Amniotic stem cell (primary cell): ENCODE measurements around the gene TRIM69.
"Not testable (repeated sequence)": the region's sequence is repeated elsewhere in the genome, so short reads cannot be mapped to it uniquely, and the experiment has no call there.

Experiments
- DNase-seq: peaks from one replicate; lab custom pipeline; 2025; lab: John Stamatoyannopoulos, UW

The TRIM69 gene

GRCh38 chr15:44715797-44716334 is 20.5 kb upstream of the TRIM69 start:
- DNase-seq: no peak

GRCh38 chr15:44716983-44717602 is 19.2 kb upstream of the TRIM69 start:
- no peak for DNase-seq

- no peak for DNase-seq
Measured at GRCh38 chr15:44718180-44718926, 18.0 kb upstream of the TRIM69 start.

GRCh38 chr15:44718927-44719292 is 17.4 kb upstream of the TRIM69 start:
- DNase-seq: no peak

GRCh38 chr15:44719293-44719999 is 16.9 kb upstream of the TRIM69 start:
- DNase-seq: no peak

GRCh38 chr15:44720000-44720435 is 16.3 kb upstream of the TRIM69 start:
- not testable (repeated sequence) for DNase-seq

- DNase-seq: no peak
Measured at GRCh38 chr15:44720460-44721176, 15.7 kb upstream of the TRIM69 start.

- no peak for DNase-seq
Measured at GRCh38 chr15:44722011-44722410, 14.3 kb upstream of the TRIM69 start.

GRCh38 chr15:44726136-44726535 is 10.2 kb upstream of the TRIM69 start:
- DNase-seq: no peak

- DNase-seq: peak; percentile 67
Measured at GRCh38 chr15:44726568-44727484, 9.5 kb upstream of the TRIM69 start.

GRCh38 chr15:44727485-44728231 is 8.7 kb upstream of the TRIM69 start:
- DNase-seq: no peak

- not testable (repeated sequence) for DNase-seq
Measured at GRCh38 chr15:44728232-44728575, 8.1 kb upstream of the TRIM69 start.

- DNase-seq: peak; percentile 95
Measured at GRCh38 chr15:44728576-44729407, 7.5 kb upstream of the TRIM69 start.

- DNase-seq: no peak
Measured at GRCh38 chr15:44729408-44730127, 6.8 kb upstream of the TRIM69 start.

GRCh38 chr15:44734839-44735481 is 1.4 kb upstream of the TRIM69 start:
- DNase-seq: no peak

GRCh38 chr15:44735482-44736180 is 697 bp upstream of the TRIM69 start:
- DNase-seq: no peak

GRCh38 chr15:44738340-44738984 is 2.1 kb downstream of the TRIM69 start:
- peak; percentile 22 for DNase-seq
